A673 (cell line): Measurements from ENCODE around the gene ARHGEF4. TPM values are rescaled to one million over a fixed set of nuclear protein-coding genes. Genes with fewer than 3 reads are reported as not detected.

Source experiments
- BruUV-seq: library from RNA; stranded (reverse); fragments of 400-500 nt; replicated peaks from 2 replicates; lab custom pipeline; 2021; lab: Mats Ljungman, UMichigan
- CTCF ChIA-PET: fragments of 300-600 bp; sonication (Branson Sonifier 250); formaldehyde crosslinking; loops from one replicate; lab custom pipeline; 2022; ENCODE audit warnings: antibody characterized with exemption; lab: Charles Lee
- POLR2A ChIA-PET: fragments of 300-600 bp; sonication (Branson Sonifier 250); formaldehyde crosslinking; loops from one replicate; lab custom pipeline; 2022; ENCODE audit warnings: antibody characterized with exemption; ENCODE audit not compliant: low non-redundant PET; lab: Charles Lee
- DNase-seq: peaks from one replicate; pipeline ENCODE4 v3.0.0-alpha.2; 2015; ENCODE audit warnings: low spot score
- H3K27ac ChIP-seq: fragments of 200-600 bp; sonication (generic); 2 replicates; pipeline ENCODE4 v1.5.1; 2016; ENCODE audit warnings: mixed run types, low read depth, mild to moderate bottlenecking, mixed read lengths, antibody characterized with exemption, low read length; ENCODE audit not compliant: poor library complexity, severe bottlenecking
- H3K27me3 ChIP-seq: fragments of 200-600 bp; sonication (generic); replicated peaks from 2 replicates; pipeline ENCODE4 v1.6.1; 2017; ENCODE audit warnings: mixed run types, low read depth, mild to moderate bottlenecking, mixed read lengths, antibody characterized with exemption, low read length; ENCODE audit not compliant: insufficient read depth, poor library complexity
- H3K36me3 ChIP-seq: fragments of 200-600 bp; sonication (generic); 2 replicates; pipeline ENCODE4 v1.6.1; 2016; ENCODE audit warnings: mixed run types, mild to moderate bottlenecking, mixed read lengths, antibody characterized with exemption, low read length; ENCODE audit not compliant: insufficient read depth, poor library complexity, severe bottlenecking
- H3K4me1 ChIP-seq: fragments of 200-600 bp; sonication (generic); 2 replicates; pipeline ENCODE4 v1.6.1; 2017; ENCODE audit warnings: mixed run types, mild to moderate bottlenecking, mixed read lengths, antibody characterized with exemption, low read length; ENCODE audit not compliant: insufficient read depth, poor library complexity, severe bottlenecking
- H3K4me3 ChIP-seq: fragments of 200-600 bp; sonication (generic); 2 replicates; pipeline ENCODE4 v1.5.1; 2016; ENCODE audit warnings: low read depth, mixed run types, mild to moderate bottlenecking, mixed read lengths, low read length; ENCODE audit not compliant: poor library complexity, severe bottlenecking
- H3K9me3 ChIP-seq: fragments of 200-600 bp; sonication (generic); 2 replicates; pipeline ENCODE4 v1.6.1; 2016; ENCODE audit warnings: mixed run types, low read depth, mild to moderate bottlenecking, mixed read lengths, antibody characterized with exemption, low read length; ENCODE audit not compliant: poor library complexity, severe bottlenecking
- EZH2 ChIP-seq: fragments of 200-600 bp; sonication (generic); IDR thresholded peaks from 2 replicates; pipeline ENCODE4 v1.6.1; 2017; ENCODE audit warnings: borderline replicate concordance, low read depth, mild to moderate bottlenecking, mixed read lengths, antibody characterized with exemption, low read length; ENCODE audit not compliant: poor library complexity, severe bottlenecking
- intact Hi-C: fragments of 100-400 bp; cut with micrococcal nuclease; formaldehyde crosslinking; loops from one replicate; pipeline ENCODE4 v1.10.0; 2022; ENCODE audit not compliant: unreplicated experiment
- total RNA-seq: library from RNA; stranded (reverse); gene quantifications from 2 replicates; pipeline ENCODE4 v1.2.3, GENCODE V29; 2021
- TF ChIP-seq, protein P1 (sequence below): fragments of 300-800, 200-600 bp; sonication (generic); conservative IDR thresholded peaks from 2 replicates; pipeline ENCODE4 v1.5.1; 2017; ENCODE audit warnings: low read depth, mild to moderate bottlenecking, antibody characterized with exemption, low read length, moderate library complexity, mixed read lengths

Gene ARHGEF4
- total RNA-seq, 1 experiment from 2014 or later, result 2.1 TPM

DNA sequence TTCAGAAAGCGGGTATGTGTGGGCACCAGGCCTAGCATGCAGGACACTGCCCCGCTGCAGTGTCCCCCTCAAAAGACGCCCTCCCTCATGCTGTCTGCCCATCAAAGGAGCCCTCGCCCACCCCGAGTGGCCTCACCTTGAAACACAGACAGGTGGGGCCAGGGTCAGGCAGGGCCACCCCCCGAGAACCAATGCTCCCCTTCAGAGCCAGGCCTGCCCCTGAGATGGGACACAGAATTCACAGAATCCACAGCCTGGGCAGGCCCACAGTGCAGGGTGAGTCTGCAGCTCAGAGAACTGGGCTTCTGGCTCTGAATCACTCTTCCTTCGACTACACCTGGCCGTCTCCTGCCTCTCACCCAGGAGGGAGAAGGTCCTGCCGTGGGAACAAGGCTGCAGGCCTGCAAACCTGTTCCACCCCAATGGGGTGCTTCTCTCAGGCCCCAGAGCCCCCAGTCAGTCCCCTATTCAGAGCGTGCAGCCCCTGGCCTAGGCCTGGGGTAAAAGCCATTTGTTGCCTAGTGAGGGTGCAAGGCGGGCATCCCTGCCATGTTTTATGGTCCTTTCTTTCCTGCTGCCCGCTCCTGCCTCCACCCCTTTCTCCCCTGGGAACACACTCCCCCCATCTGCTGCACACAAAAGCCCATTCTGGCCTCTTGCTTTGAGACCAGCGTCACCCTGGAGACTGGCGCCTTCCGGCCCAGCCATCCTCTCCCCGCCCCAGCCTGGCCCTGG is 11.3 kb upstream of the ARHGEF4 start:
- Histone ChIP-seq H3K27me3 (no peaks in the 10 kb centered on the region), H3K4me3 (no peak overlapping the region), H3K9me3 (no peaks in the 10 kb centered on the region), H3K36me3 (no peaks in the 10 kb centered on the region), H3K27ac (no peak overlapping the region), H3K4me1 (no peaks in the 10 kb centered on the region)
- CTCF ChIA-PET, result interaction anchor here (0.7 kb wide), 1 partner anchor 40 kb away, joined by 3 read pairs; no protein-coding TSS in a partner anchor
- DNase-seq, result no peak
- TF ChIP-seq, protein P1, sequence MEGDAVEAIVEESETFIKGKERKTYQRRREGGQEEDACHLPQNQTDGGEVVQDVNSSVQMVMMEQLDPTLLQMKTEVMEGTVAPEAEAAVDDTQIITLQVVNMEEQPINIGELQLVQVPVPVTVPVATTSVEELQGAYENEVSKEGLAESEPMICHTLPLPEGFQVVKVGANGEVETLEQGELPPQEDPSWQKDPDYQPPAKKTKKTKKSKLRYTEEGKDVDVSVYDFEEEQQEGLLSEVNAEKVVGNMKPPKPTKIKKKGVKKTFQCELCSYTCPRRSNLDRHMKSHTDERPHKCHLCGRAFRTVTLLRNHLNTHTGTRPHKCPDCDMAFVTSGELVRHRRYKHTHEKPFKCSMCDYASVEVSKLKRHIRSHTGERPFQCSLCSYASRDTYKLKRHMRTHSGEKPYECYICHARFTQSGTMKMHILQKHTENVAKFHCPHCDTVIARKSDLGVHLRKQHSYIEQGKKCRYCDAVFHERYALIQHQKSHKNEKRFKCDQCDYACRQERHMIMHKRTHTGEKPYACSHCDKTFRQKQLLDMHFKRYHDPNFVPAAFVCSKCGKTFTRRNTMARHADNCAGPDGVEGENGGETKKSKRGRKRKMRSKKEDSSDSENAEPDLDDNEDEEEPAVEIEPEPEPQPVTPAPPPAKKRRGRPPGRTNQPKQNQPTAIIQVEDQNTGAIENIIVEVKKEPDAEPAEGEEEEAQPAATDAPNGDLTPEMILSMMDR, result no peak
- no peak for TF ChIP-seq EZH2
- BruUV-seq, result no TSS peak
- intact Hi-C loops, result no loop called here
- POLR2A ChIA-PET, result no interaction called here

DNA sequence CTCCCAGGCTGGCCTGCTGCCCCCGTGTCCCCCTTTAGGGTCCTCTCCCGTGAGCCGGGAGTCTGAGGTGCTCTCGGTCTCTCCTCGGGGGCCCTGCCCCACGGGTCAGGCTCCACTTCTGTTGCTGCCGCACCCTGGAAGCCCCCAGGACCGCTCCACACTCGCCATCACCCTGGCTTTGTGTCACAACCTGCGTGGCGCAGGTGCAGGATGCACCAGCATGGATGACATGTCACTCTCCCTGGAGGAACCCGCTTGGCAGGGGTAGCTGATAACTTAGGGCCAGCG is 10.8 kb upstream of the ARHGEF4 start:
- no peak overlapping the region for H3K4me3 ChIP-seq
- no TSS peak for BruUV-seq
- H3K4me1 ChIP-seq, result no peaks in the 10 kb centered on the region
- no peaks in the 10 kb centered on the region for H3K27me3 ChIP-seq
- CTCF ChIA-PET, result no interaction called here
- no peak overlapping the region for H3K27ac ChIP-seq
- POLR2A ChIA-PET, result no interaction called here
- no peak for DNase-seq
- no peaks in the 10 kb centered on the region for H3K36me3 ChIP-seq
- TF ChIP-seq, protein P1, result no peak
- TF ChIP-seq EZH2, result no peak
- intact Hi-C loops, result no loop called here
- H3K9me3 ChIP-seq, result no peaks in the 10 kb centered on the region

DNA sequence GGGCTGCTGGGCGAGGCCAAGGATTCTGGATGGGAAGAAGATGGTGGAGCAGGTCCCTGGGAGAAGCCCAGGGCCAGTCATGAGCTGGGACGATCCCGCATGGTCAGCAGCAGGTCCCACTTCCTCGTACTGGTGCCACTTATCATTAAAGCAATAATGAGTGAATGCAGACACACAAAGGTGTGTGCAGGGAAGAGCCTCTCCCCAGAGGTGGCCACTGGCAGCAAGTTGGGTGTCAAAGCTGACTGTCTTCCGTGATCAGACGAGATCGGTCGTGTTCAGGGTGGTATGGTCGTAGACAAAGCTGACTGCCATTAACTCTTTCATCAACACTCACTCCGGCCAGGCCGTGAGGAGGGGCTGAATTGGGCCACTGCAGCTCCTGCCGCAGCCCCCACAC is 10.3 kb upstream of the ARHGEF4 start:
- ChIA-PET POLR2A (no interaction called here), CTCF (no interaction called here)
- H3K9me3 ChIP-seq, result no peaks in the 10 kb centered on the region
- no TSS peak for BruUV-seq
- no peak overlapping the region for H3K4me3 ChIP-seq
- DNase-seq, result no peak
- H3K27me3 ChIP-seq, result no peaks in the 10 kb centered on the region
- H3K4me1 ChIP-seq, result no peaks in the 10 kb centered on the region
- TF ChIP-seq, protein P1, result no peak
- TF ChIP-seq EZH2, result no peak
- H3K27ac ChIP-seq, result no peak overlapping the region
- intact Hi-C loops, result no loop called here
- no peaks in the 10 kb centered on the region for H3K36me3 ChIP-seq
